COLO829 (cell line): ENCODE results near the gene WDR74.
A peak's percentile ranks its signal among the peaks of the same experiment; 100 is the strongest.
"Not testable (repeated sequence)": the region's sequence is repeated elsewhere in the genome, so short reads cannot be mapped to it uniquely, and the experiment has no call there.

ENCODE experiments used
- DNase-seq: peaks from one replicate; pipeline ENCODE4 v3.0.0; 2012; ENCODE audit warnings: low spot score

The WDR74 gene

GRCh38 chr11:62859281-62859703 lies 19.9 kb upstream of the WDR74 start:
- not testable (repeated sequence) for DNase-seq

- DNase-seq: no peak
Measured at GRCh38 chr11:62858201-62858600, 18.8 kb upstream of the WDR74 start.

DNA sequence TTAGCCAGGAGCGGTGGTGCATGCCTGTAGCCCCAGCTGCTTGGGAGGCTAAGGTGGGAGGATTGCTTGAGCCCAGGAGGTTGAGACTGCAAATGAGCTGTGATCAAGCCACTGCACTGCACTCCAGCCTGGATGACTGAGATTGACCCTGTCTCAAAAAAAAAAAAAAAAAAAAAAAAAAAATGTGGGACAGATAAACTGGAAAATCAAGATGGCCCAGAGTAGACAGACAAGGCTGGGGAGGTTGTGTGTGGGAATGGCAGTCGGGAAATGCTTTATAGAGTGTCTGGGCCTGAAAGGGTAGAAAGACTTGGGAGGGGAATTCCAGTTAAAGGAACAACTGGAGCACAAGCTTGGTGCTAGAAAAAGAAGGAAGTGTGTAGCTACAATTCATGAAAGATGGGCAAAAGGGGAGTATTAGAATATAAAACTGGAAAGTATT lies 18.2 kb upstream of the WDR74 start:
- DNase-seq: no peak

DNA sequence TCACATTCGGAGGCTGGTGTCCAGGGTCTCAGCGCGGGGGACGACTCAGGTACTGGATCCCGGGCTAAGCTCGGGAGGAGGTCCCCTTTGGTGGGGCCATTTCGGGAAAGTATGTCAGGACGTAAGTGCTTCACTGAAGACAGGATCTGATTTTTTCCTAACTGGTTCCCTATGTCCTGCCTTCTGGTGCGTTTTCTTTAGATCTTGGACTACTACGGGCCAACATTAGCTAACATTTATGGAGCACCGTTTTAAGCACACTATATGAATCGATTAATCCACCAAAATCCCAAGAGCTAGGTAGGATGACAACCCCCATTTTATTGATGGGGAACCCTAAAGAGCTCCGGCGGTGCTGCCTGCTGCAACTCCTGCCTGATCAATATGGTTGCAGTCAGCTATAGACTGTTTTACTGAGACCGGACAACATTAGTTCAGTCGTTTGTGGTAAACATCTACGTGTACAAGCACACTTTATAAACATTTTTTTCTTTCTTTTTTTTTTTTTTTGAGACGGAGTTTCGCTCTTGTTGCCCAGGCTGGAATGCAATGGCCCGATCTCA lies 17.0 kb upstream of the WDR74 start:
- no peak for DNase-seq

GRCh38 chr11:62855571-62856332 lies 16.4 kb upstream of the WDR74 start:
- DNase-seq: peak; percentile 98

DNA sequence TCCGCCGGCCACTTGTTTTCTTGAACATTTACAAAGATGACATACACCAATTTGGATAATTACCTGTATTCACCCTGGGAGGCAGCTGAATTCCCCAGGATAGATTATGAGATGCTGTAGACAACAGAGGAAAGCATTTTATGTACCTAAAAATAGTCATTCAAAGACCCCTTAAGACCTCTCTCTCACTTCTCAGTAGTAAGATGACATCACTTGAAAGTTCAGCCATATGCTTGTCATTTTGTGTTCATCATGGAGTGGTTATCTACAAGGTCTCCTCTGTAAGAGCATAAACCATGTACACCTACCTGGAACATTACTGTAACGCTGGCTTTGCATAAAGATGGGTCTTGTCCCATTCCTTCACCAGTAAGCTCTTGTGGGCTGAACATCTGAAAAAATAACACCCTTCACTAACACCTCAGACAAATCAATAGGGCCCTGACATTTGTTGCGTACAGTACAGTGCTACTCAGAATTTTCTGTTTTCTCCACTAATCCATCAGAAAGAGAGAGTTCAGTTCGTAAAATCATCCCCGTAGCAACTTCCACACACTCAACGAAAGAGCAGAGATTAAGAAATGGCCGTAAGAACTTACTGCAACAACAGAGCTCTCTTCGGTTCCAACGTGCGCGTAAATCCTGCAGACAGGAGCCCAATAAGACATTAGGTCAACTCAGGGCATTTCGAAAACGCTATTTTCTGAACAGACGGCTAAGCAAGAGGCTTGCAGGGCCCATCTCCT lies 15.6 kb upstream of the WDR74 start:
- DNase-seq: no peak

GRCh38 chr11:62854013-62854824 lies 14.8 kb upstream of the WDR74 start:
- no peak for DNase-seq

- no peak for DNase-seq
Measured at GRCh38 chr11:62853279-62853965, 14.0 kb upstream of the WDR74 start.

DNA sequence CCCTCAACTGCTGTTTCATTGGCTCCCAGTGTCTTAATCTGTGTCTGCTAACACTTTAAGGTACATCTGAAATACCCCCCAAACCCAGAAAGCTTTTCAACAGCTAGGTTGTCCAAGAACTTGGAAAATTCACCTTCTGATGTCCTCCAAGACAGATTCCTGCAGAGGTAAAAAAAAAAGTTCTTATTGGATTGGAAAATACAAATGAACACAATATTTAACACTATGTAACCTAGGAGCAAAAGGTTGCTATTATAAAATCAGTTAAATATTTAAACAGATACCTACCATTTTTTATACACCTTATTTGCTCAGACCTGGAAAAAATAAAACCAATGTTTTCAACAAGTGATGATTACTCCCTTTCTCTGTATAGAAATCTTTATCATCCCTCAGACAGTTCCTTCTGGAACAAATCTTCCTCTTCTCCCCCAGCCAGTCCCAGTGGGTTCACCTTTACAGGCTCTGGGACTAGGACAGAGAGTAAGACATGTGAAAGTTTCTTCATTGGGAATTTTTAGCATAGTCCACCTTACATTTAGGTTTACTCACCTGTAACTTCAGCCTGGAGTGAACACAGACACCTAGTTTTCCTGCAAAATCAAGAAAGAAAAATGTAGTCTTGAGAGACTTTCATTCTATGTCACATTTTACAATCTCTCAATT lies 13.3 kb upstream of the WDR74 start:
- no peak for DNase-seq

DNA sequence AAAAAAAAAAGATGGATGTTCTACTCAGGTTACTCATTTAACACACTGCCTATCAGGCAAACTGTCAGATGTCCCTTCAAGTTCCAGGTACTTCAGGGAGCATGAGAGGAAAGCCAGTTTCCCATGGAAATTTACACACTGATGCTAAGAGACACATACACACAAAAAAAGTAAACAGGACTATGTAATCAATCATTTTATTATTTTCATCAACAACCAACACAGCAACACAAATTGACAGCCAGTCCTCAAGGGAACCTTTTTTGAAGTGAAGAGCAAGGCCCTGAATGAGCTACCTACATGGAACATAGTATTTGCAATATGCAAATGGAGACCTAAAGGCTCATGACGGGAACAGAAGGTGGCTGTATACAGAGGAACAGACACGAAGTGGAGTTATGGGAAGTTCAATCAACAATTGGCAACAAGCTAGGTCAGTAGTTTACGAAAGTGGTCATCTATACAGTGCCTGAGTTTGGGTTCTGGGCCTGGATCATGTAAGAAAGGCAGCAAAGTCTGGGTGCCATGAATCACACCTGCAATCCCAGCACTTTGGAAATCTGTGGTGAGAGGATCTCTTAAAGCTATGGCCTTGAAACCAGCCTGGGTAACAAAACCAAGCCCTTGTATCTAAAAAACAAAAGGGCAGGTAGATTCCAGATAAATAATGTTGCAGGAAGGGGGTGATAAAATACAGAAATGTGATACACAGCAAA lies 12.6 kb upstream of the WDR74 start:
- no peak for DNase-seq

- DNase-seq: no peak
Measured at GRCh38 chr11:62850911-62851806, 11.8 kb upstream of the WDR74 start.

DNA sequence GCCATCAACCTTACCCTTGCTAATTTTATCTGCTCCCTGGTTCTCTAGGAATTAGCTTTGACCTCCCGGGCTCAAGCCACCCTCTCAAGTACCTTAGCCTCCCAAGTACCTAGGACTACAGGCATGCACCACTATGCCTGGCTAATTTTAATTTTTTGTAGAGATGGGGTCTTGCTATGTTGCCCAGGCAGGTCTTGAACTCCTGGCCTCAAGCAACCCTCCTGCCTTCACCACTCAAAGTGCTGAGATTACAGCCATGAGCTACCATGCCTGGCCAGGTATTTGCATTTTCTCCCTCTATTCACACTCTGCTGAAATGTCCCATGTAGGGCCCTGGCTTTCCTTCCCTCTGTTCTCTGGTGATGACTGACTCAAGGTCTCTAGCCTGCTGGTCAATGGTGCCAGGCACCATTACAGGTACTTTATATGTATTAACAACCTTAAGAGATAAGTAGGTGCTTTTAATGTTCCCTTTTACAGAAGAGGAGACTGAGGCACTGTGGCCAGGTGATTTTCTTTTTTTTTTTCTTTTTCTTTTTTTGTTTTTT lies 8.5 kb upstream of the WDR74 start:
- DNase-seq: no peak

- DNase-seq: no peak
Measured at GRCh38 chr11:62846177-62846576, 6.8 kb upstream of the WDR74 start.

DNA sequence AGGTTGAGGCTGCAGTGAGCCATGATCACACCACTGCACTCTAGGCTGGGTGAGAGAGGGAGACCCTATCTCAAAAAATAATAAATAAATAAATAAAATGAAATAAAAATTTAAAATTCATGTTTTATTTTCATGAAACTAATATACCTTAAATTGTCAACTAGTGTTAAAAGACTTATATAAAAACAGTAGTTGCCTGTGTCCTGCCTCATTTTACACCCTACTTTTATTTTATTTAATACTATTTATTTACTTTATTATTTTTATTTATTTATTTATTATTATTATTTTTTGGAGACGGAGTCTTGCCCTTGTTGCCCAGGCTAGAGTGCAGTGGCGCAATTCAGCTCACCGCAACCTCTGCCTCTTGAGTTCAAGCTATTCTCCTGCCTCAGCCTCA lies 4.8 kb upstream of the WDR74 start:
- DNase-seq: no peak

DNA sequence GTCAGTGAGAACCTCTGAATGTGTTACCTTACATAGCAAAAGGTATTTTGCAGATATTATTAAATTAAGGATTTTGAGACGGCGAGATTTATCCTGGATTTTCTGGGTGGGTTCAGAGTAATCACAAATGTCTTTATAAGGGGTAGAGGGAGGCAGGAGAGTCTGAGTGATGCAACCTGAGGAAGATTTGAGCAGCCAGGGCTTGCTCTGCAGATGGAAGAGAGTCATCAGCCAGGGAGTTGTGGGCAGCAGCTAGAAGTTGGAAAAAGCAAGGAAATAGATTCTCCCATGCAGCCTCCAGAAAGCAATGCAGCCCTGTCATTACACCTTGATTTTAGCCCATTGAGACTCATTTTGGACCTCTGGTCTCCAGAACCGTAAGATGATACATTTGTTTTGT lies 4.1 kb upstream of the WDR74 start:
- DNase-seq: no peak

GRCh38 chr11:62842891-62843290 lies 3.5 kb upstream of the WDR74 start:
- not testable (repeated sequence) for DNase-seq

GRCh38 chr11:62842171-62842741 lies 2.9 kb upstream of the WDR74 start:
- no peak for DNase-seq

- DNase-seq: peak; percentile 99
Measured at GRCh38 chr11:62841361-62842170, 2.2 kb upstream of the WDR74 start.
